Hepatocyte (in vitro differentiated cells): ENCODE results near the gene KIF1B. TPM values are rescaled to one million over a fixed set of nuclear protein-coding genes. Genes with fewer than 3 reads are reported as not detected.

Experiments
- DNase-seq: peaks from one replicate; pipeline ENCODE4 v3.0.0-alpha.2; 2016; ENCODE audit warnings: low spot score
- H2AFZ ChIP-seq: fragments of 200-600 bp; sonication (generic); 2 replicates; pipeline ENCODE4 v1.6.0; 2016; ENCODE audit warnings: antibody characterized with exemption, mild to moderate bottlenecking
- H3K27ac ChIP-seq: fragments of 200-600 bp; sonication (generic); 2 replicates; pipeline ENCODE4 v1.5.1; 2016; ENCODE audit warnings: mild to moderate bottlenecking
- H3K27me3 ChIP-seq: fragments of 200-600 bp; sonication (generic); 2 replicates; pipeline ENCODE4 v1.6.1; 2016
- H3K36me3 ChIP-seq: fragments of 200-600 bp; sonication (generic); replicated peaks from 2 replicates; pipeline ENCODE4 v1.5.1; 2016; ENCODE audit warnings: low read depth; ENCODE audit not compliant: insufficient read depth
- H3K4me1 ChIP-seq: fragments of 200-600 bp; sonication (generic); 2 replicates; pipeline ENCODE4 v1.5.1; 2016; ENCODE audit warnings: mild to moderate bottlenecking, moderate library complexity; ENCODE audit not compliant: insufficient read depth
- H3K4me2 ChIP-seq: fragments of 200-600 bp; sonication (generic); 2 replicates; pipeline ENCODE4 v1.6.0; 2016
- H3K4me3 ChIP-seq: fragments of 200-600 bp; sonication (generic); 2 replicates; pipeline ENCODE4 v1.5.1; 2016; ENCODE audit warnings: mild to moderate bottlenecking
- H3K79me2 ChIP-seq: fragments of 200-600 bp; sonication (generic); 2 replicates; pipeline ENCODE4 v1.6.0; 2017; ENCODE audit warnings: mild to moderate bottlenecking
- H3K9me2 ChIP-seq: fragments of 200-600 bp; sonication (generic); replicated peaks from 2 replicates; pipeline ENCODE4 v1.6.0; 2017; ENCODE audit warnings: mild to moderate bottlenecking; ENCODE audit not compliant: insufficient read depth
- H3K9me3 ChIP-seq: fragments of 200-600 bp; sonication (generic); 2 replicates; pipeline ENCODE4 v1.5.1; 2016; ENCODE audit warnings: low read depth, mild to moderate bottlenecking
- H4K20me1 ChIP-seq: fragments of 200-600 bp; sonication (generic); 2 replicates; pipeline ENCODE4 v1.6.0; 2016; ENCODE audit warnings: mild to moderate bottlenecking; ENCODE audit not compliant: insufficient read depth, poor library complexity, severe bottlenecking
- CTCF ChIP-seq: fragments of 200-600 bp; sonication (generic); IDR thresholded peaks from 2 replicates; pipeline ENCODE4 v1.5.1; 2016; ENCODE audit warnings: antibody characterized with exemption, mild to moderate bottlenecking; ENCODE audit not compliant: poor library complexity
- EZH2 ChIP-seq: fragments of 200-600 bp; sonication (generic); IDR thresholded peaks from 2 replicates; pipeline ENCODE4 v1.6.1; 2016; ENCODE audit warnings: antibody characterized with exemption, mild to moderate bottlenecking, borderline replicate concordance
- EZH2phosphoT487 ChIP-seq: fragments of 200-600 bp; sonication (generic); IDR thresholded peaks from one replicate; pipeline ENCODE4 v1.6.1; 2018; ENCODE audit warnings: antibody characterized with exemption, mild to moderate bottlenecking, low read depth, moderate library complexity; ENCODE audit not compliant: unreplicated experiment, severe bottlenecking
- WGBS: methylation state at CpG from one replicate; pipeline ENCODE4 v1.1.6; 2016; ENCODE audit warnings: low lambda C conversion rate; ENCODE audit errors: missing lambda C conversion rate; 5-methylcytosine and 5-hydroxymethylcytosine counted together
- polyA plus RNA-seq: library from polyadenylated mRNA; unstranded; fragments of >200 nt; fragmentation: Nextera tagmentation; extraction: Ambion mirVana; gene quantifications from 2 replicates; pipeline ENCODE4 v1.2.1, GENCODE V29; 2016
- total RNA-seq: library from RNA; depleted of rRNA; stranded (reverse); fragments of >200 nt; gene quantifications from 2 replicates; pipeline ENCODE4 v1.2.3, GENCODE V29; 2014

The KIF1B gene
- total and polyA plus RNA-seq, 2 experiments from 2014 or later, result 14.6 to 37.0 TPM

DNA sequence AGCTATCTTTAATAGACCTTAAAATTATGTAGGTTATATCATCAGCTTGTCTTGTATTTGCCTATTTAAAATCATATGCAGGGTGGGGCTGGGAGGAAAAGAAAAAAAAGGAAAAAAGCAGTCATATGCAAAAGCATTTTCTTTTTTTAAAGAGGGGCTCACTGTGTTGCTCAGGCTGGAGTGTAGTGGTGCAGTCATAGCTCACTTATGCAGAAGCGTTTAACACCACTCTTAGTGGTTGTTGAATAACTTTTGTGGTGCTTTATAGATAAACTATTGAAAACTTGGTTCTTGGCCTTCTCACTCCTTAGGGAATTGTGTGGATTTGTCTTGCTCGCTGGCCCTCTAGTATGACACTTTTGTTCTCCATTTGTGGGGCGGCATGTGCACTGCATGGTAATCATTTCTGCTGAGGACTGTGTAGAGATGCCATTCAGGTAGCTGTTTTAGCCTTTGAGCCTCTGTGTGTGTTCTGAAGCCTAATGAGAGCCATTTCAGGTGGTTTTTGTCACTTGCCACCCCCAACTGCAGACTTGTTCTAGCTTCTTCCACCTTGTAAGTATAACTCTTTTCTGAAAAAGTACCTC is 77.8 kb downstream of the KIF1B start:
- Histone ChIP-seq H3K36me3 (no peaks in the 10 kb centered on the region), H2AFZ (no peak overlapping the region), H3K27me3 (no peaks in the 10 kb centered on the region), H3K79me2 (no peaks in the 10 kb centered on the region), H3K4me3 (no peak overlapping the region), H3K9me2 (no peaks in the 10 kb centered on the region), H3K4me1 (no peaks in the 10 kb centered on the region), H3K4me2 (no peak overlapping the region), H3K27ac (no peak overlapping the region), H3K9me3 (no peaks in the 10 kb centered on the region), H4K20me1 (no peaks in the 10 kb centered on the region)
- DNase-seq, result no peak
- 92% methylated on average over 3 of the region's 3 CpGs for WGBS
- no peak for TF ChIP-seq EZH2

DNA sequence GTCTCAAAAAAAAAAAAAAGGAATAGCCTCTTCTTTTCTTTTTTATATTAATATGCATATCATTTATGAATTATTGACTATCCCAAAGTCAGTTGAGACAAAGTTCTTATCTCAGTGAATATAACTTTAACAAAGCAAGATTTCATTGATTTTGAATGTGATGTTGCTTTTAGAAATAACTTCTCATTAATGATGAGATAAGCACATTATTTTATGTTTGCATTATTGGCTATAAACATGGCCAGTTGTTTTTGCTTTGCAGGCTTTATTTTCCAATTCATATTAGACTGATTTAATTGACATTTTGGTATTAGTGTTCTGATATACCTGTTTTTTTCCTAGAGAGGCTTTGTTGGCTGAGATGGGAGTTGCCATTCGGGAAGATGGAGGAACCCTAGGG is 81.3 kb downstream of the KIF1B start:
- H3K79me2 ChIP-seq, result no peaks in the 10 kb centered on the region
- no peaks in the 10 kb centered on the region for H3K27me3 ChIP-seq
- no peaks in the 10 kb centered on the region for H4K20me1 ChIP-seq
- no peak overlapping the region for H3K4me3 ChIP-seq
- no peaks in the 10 kb centered on the region for H3K36me3 ChIP-seq
- DNase-seq, result no peak
- no peaks in the 10 kb centered on the region for H3K9me2 ChIP-seq
- H3K4me2 ChIP-seq, result no peak overlapping the region
- no peak overlapping the region for H2AFZ ChIP-seq
- H3K4me1 ChIP-seq, result no peaks in the 10 kb centered on the region
- H3K9me3 ChIP-seq, result no peaks in the 10 kb centered on the region
- H3K27ac ChIP-seq, result no peak overlapping the region
- TF ChIP-seq EZH2phosphoT487 (no peak), EZH2 (no peak), CTCF (no peak)
- 96% methylated on average over 1 of the region's 1 CpG for WGBS

GRCh38 chr1:10292188-10292587 is 81.8 kb downstream of the KIF1B start:
- WGBS, result 90% methylated on average over 2 of the region's 2 CpGs

More at GRCh38 chr1:10292188-10292587, 81.8 kb downstream of the KIF1B start:
- H3K4me1 ChIP-seq, result no peaks in the 10 kb centered on the region
- no peak overlapping the region for H3K4me2 ChIP-seq
- H3K27ac ChIP-seq, result no peak overlapping the region
- no peak for DNase-seq
- no peak overlapping the region for H3K4me3 ChIP-seq
- H4K20me1 ChIP-seq, result no peaks in the 10 kb centered on the region
- TF ChIP-seq EZH2phosphoT487 (no peak), EZH2 (no peak), CTCF (no peak)
- H3K9me3 ChIP-seq, result no peaks in the 10 kb centered on the region
- no peaks in the 10 kb centered on the region for H3K9me2 ChIP-seq
- no peaks in the 10 kb centered on the region for H3K27me3 ChIP-seq
- no peak overlapping the region for H2AFZ ChIP-seq
- no peaks in the 10 kb centered on the region for H3K79me2 ChIP-seq
- no peaks in the 10 kb centered on the region for H3K36me3 ChIP-seq
